Mesangial cell (primary cell): ENCODE results near the gene CBLL2. TPM values are rescaled to one million over a fixed set of nuclear protein-coding genes. Genes with fewer than 3 reads are reported as not detected.

Experiments used
- total RNA-seq: library from RNA; depleted of rRNA; stranded (reverse); fragments of >200 nt; gene quantifications from 2 replicates; pipeline ENCODE4 v1.2.3, GENCODE V29; 2015

The CBLL2 gene
- not detected in 2 replicates for total RNA-seq

DNA sequence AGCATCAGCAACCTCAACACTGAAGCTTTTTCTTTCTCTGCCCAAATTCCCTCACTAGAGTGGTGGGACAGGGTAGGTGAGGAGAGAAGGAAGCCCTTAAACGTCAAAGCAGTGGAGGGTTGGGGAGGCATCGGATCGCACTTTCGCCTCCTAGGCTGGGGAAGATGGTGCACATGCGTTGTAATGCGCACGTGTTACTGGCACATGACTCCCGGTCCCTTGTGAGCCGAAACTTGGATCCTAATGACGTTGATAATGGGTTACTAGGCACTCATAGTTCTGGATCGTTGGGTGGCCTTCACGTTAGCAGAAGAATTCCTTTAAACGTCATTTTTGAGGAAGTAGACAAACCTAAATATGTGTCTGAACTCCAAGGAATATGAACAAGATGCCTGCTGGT lies at the start of gene CBLL2:
Gene CBLL2, plus strand, starts transcription at position 301 of the 400 bp plus-strand sequence. Its CDS starts 79 bp downstream, at position 380.

Other genes with a start within 250 kb of the CBLL2 start
- under 0.01 and 0.33 TPM in 2 replicates for gene PHEX, start 240.6 kb upstream of the CBLL2 start, total RNA-seq